Pancreas (tissue), 10 donors: ENCODE results near the gene CHRM3. TPM values are rescaled to one million over a fixed set of nuclear protein-coding genes. Genes with fewer than 3 reads are reported as not detected.

Source experiments
- ATAC-seq, 4 donors: fragments of 200-7000 bp; cut with Tn5 transposase; one replicate each; pipeline versions ENCODE4 v1.8.0 to v1.9.1; 2020; ENCODE audit warnings: mild to moderate bottlenecking in 4 of 4, moderate library complexity in 4 of 4
- DNase-seq, 6 donors: peaks; one replicate each; pipeline ENCODE4 v3.0.0-alpha.2; 2020
- FAIRE-seq: peaks from 2 replicates; lab custom pipeline; 2012; peaks lifted over from hg19 to GRCh38; lab: Jason Lieb, UNC
- H3K27ac ChIP-seq, 4 donors: fragments of 200-600 bp; sonication (generic); 1 replicate in 3 of 4; 2 replicates in 1 of 4; pipeline versions ENCODE4 v1.5.0 to v1.8.0; 2020
- H3K27me3 ChIP-seq, 4 donors: fragments of 200-600 bp; one replicate each; pipeline ENCODE4 v1.8.0; 2021
- H3K36me3 ChIP-seq, 3 donors: fragments of 200-600 bp; sonication (generic) in 1 of 3; one replicate each; pipeline versions ENCODE4 v1.5.0 to v1.8.0; 2020 to 2021
- H3K4me1 ChIP-seq, 3 donors: fragments of 200-600 bp; one replicate each; pipeline ENCODE4 v1.8.0; 2021
- H3K4me3 ChIP-seq, 4 donors: fragments of 200-600 bp; sonication (generic) in 2 of 4; one replicate each; pipeline versions ENCODE4 v1.5.0 to v1.8.0; 2020 to 2021
- H3K9me3 ChIP-seq, 4 donors: fragments of 200-600 bp; one replicate each; pipeline ENCODE4 v1.8.0; 2021
- CTCF ChIP-seq, 4 donors: fragments of 200-600 bp; sonication (generic) in 3 of 4; IDR thresholded peaks; one replicate each; pipeline versions ENCODE4 v1.5.0 to v1.8.0; 2021; ENCODE audit warnings: antibody characterized with exemption in 4 of 4
- WGBS, 2 donors: extraction: QIAGEN DNeasy Blood & Tissue Kit; methylation state at CpG; one replicate each; pipeline ENCODE4 v1.1.7; 2013; 5-methylcytosine and 5-hydroxymethylcytosine counted together
- intact Hi-C, 3 donors: fragments of 100-400 bp; cut with DNase I; formaldehyde crosslinking; loops; one replicate each; pipeline versions ENCODE4 v1.11.1 to v1.14.2; 2022
- polyA plus RNA-seq, 2 donors: library from polyadenylated mRNA; stranded (reverse); fragments of 200-250 nt; gene quantifications; one replicate each; pipeline ENCODE4 v1.2.3, GENCODE V29; 2013
- total RNA-seq, 6 donors: library from RNA; stranded (reverse); fragmentation: NEBNext Ultra II Directional in 4 of 6; extraction: Animal tissue kit (Norgen Biotek cat#: 25700) in 4 of 6; gene quantifications; one replicate each; pipeline versions ENCODE4 v1.2.1 to v1.2.4, GENCODE V29; 2021 to 2023
- donor health status: healthy with polysubstance abuse.
- donor health status: DM: no; HTN: no; CAD: no; lungs with moderate emphysema.
- donor health status: DM: no; HTN: no; CAD: no.
- donor health status: control.
- donor health status: control.
- donor health status: Bipolar disorder and iron deficiency.
- donor health status: DM: yes; HTN: yes; CAD: no.
- donor health status: DM: no; HTN: no; CAD: no.
- donor health status: DM: no; HTN: no; CAD: no.
- donor health status: DM: yes; HTN: yes; CAD: no.

CHRM3 gene
- total and polyA plus RNA-seq, 8 donors = 2.2 to 31.8 (median 23.3) TPM

- Histone ChIP-seq H3K9me3 (no peaks in the 10 kb centered on the region), H3K27me3 (no peaks in the 10 kb centered on the region), H3K4me3 (peak overlapping the region in 3 of 4 donors; percentile 77 to 87 (median 83)), H3K36me3 (no peaks in the 10 kb centered on the region), H3K27ac (peak overlapping the region in 2 of 4 donors; percentile 94 to 96), H3K4me1 (peaks cover 0 to 14% (median 4%) of the 10 kb centered on the region in 3 donors)
- intact Hi-C loops = loop anchor here in 1 of 3 donors (10.0 kb wide), 1 partner anchor 85 kb away; no protein-coding TSS in a partner anchor
- ATAC-seq (peak; percentile 18 to 47 (median 27)), FAIRE-seq (no peak), DNase-seq (peak in 3 of 6 donors; percentile 44 to 52 (median 45))
- no peak for TF ChIP-seq CTCF (IDR thresholded peaks at IDR 0.05)
- 27 to 34% methylated on average over 3 of the region's 3 CpGs for WGBS, 2 donors
Observed at GRCh38 chr1:239389703-239390102, 3.3 kb downstream of the CHRM3 start.

- Histone ChIP-seq H3K36me3 (no peaks in the 10 kb centered on the region), H3K27ac (no peak overlapping the region), H3K4me3 (no peak overlapping the region), H3K27me3 (no peaks in the 10 kb centered on the region), H3K9me3 (no peaks in the 10 kb centered on the region), H3K4me1 (peaks cover 0 to 14% (median 4%) of the 10 kb centered on the region in 3 donors)
- intact Hi-C loops = no loop called here
- 51 to 57% methylated on average over 3 of the region's 3 CpGs for WGBS, 2 donors
- no peak for FAIRE-seq
- no peak for TF ChIP-seq CTCF (IDR thresholded peaks at IDR 0.05)
- peak in 2 of 4 donors; percentile 15 to 24 for ATAC-seq
- peak in 3 of 6 donors; percentile 21 to 30 (median 28) for DNase-seq
Observed at GRCh38 chr1:239392271-239392670, 5.9 kb downstream of the CHRM3 start.

GRCh38 chr1:239394107-239394506 lies 7.7 kb downstream of the CHRM3 start:
- 59 to 67% methylated on average over 2 of the region's 2 CpGs for WGBS, 2 donors
- ATAC-seq (no peak), DNase-seq (no peak), FAIRE-seq (no peak)
- Histone ChIP-seq H3K27ac (no peak overlapping the region), H3K36me3 (no peaks in the 10 kb centered on the region), H3K9me3 (no peaks in the 10 kb centered on the region), H3K4me1 (peaks cover 0 to 14% (median 4%) of the 10 kb centered on the region in 3 donors), H3K27me3 (no peaks in the 10 kb centered on the region), H3K4me3 (no peak overlapping the region)
- no peak for TF ChIP-seq CTCF (IDR thresholded peaks at IDR 0.05)
- intact Hi-C loops = no loop called here

GRCh38 chr1:239413916-239414315 lies 27.5 kb downstream of the CHRM3 start:
- H3K36me3 ChIP-seq = no peaks in the 10 kb centered on the region
- H3K4me3 ChIP-seq = no peak overlapping the region
- WGBS, 2 donors = 62 to 74% methylated on average over 6 of the region's 6 CpGs
- H3K27me3 ChIP-seq = no peaks in the 10 kb centered on the region
- peaks cover 5 to 11% (median 9%) of the 10 kb centered on the region in 3 donors for H3K4me1 ChIP-seq
- ATAC-seq (no peak), FAIRE-seq (no peak), DNase-seq (no peak)
- no peak for TF ChIP-seq CTCF (IDR thresholded peaks at IDR 0.05)
- no peak overlapping the region for H3K27ac ChIP-seq
- no peaks in the 10 kb centered on the region for H3K9me3 ChIP-seq
- intact Hi-C loops = no loop called here

GRCh38 chr1:239417221-239417620 lies 30.9 kb downstream of the CHRM3 start:
- intact Hi-C loops = no loop called here
- ATAC-seq (no peak), FAIRE-seq (no peak), DNase-seq (no peak)
- Histone ChIP-seq H3K9me3 (no peaks in the 10 kb centered on the region), H3K27me3 (no peaks in the 10 kb centered on the region), H3K4me3 (no peak overlapping the region), H3K27ac (no peak overlapping the region), H3K36me3 (no peaks in the 10 kb centered on the region), H3K4me1 (peaks cover 5 to 20% (median 9%) of the 10 kb centered on the region in 3 donors)
- WGBS, 2 donors = 57 to 61% methylated on average over 2 of the region's 2 CpGs
- TF ChIP-seq CTCF (IDR thresholded peaks at IDR 0.05) = no peak
